Kidney tubule cell (primary cell): ENCODE data around the gene CD47.

Source experiments
- DNase-seq: peaks from one replicate; pipeline ENCODE4 v3.0.0-alpha.2; 2018; ENCODE audit warnings: low spot score

The CD47 gene

DNA sequence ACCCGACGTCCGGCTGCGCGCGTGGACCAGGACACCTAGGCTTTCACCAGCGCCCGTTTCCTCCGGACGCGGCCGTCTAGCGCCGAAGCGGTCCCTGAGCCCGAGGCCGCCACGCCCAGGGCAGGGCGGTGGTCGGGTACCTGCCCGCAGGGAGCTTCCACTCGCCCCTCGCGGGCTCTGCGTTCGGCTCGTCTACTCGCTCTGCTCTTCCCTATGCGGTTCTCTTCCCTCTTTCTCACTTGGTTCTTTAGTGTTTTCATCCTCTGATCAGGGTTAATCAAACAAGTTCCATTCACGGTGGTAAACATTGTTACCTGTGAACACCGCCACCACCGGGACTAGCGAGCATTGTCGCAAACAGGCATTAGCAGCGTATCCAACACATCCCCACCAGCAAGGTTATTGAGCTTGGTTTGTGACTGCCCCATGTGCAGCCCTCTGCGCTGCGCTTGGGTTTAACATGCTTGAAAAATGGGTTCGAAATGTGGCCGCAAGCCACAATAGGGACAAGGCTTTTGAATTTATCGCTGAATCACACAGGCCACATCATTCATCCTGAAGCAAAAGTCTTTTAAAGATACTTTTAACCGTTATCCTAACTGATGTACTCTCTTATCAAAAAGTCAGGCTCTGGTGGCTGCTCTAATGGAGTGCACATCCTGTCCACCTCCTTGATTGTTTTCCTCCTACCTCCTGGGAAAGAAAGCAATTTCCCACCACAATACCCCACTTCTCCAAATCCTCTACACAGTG lies 843 bp upstream of the CD47 start:
- peak; percentile 33 for DNase-seq

DNA sequence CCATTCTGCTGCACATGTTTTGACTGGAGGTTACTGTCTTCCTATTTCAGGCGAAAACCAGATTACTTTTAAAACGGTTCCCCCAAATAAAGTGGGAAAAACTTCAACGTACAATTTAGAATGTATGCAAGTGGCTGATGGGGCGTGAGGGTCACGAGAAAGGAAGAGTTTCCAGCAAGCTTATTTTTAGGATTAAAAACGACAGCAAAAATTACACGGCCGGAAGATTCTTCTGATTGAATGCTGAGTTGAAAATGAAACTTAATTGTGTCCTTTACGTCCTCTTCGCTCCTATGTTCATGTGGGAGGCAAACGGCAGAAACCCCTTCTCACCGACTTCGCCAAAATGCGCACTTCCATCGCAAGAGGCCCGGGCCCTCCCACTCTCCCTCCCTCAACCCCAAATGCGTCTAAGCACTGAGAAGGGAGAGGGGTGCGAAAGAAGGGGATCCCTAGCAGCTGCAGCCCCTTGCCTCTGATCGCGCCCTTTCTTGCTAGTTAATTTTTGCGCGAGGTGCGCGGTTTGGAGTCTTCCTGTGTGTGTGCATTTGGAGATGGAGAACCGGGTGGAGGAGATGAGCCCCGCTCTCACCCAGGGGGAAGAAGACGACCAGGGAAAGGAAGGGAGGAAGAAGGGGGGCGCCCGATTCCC lies 656 bp downstream of the CD47 start:
- no peak for DNase-seq

DNA sequence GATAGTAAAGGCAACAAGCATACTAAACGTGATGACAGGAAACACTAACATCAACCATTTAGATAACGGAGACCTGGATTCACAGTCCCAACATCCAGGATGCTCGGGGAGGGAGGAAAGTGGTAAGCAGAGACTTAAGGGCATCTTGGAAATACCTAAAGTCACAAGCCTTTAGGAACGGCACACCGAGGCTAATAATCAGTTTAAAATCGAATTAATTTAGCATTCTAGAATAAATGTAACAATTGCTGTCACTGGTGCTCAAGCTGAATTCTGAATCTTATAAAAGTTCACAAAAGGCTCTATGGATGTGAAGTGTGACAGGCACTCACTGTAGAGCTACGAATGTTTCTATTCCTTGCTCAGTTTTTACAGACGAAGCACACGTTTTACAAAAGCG lies 1.3 kb downstream of the CD47 start:
- peak; percentile 6 for DNase-seq

DNA sequence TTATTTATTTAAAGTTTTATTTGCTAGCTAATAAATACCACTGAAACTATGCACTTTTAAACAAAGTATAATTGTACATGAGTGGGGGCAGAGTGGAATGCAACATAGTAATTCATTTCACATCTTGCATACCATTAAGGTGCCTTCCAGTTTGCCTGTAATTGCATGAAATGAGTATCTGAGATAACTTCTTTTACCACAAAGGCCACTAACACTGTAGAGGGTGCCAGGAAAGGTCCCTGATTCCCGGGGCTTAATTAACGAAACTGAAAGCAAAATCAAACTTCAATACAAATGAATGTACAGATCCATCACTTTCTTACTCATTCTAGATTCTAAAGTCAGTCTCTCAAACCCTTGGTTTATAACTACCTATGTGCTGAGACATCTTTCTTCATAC lies 2.1 kb downstream of the CD47 start:
- DNase-seq: peak; percentile 47

DNA sequence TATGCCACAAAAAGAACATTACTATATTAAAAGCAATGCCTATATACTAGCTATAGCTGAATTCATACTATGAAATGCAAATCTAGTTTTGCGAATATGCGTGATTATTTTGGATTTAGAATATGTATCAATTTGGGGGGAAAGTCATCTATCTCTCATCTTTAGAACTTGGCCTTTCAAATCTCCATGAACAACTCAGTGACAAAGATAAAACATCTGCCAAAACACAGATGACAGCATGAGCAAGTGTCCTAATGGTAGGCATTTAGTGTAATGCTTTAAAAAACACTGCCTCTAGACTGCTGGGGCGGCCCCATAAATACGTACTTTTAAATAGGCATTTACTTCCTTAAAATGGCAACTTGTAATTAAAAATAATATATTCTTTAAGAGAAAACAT lies 2.7 kb downstream of the CD47 start:
- DNase-seq: no peak

DNA sequence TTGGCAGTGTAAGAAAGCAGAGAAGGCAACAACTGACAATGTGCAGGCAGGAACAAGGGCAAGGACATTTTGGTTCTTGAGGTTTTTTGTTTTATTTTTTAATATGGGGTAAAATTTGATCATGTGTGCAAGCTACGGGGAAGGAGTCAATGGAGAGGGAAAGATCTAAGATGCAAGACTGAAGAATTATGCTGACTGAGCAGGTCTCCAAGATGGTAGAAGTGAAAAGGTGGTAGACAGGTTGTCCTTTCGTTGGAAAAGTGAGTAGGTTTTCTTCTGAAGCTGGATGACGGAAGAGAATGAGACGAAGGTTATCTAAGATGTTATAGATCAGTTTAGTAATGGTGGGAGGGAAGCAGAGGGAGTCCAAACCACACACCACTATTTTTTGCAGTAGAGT lies 4.2 kb downstream of the CD47 start:
- no peak for DNase-seq

DNA sequence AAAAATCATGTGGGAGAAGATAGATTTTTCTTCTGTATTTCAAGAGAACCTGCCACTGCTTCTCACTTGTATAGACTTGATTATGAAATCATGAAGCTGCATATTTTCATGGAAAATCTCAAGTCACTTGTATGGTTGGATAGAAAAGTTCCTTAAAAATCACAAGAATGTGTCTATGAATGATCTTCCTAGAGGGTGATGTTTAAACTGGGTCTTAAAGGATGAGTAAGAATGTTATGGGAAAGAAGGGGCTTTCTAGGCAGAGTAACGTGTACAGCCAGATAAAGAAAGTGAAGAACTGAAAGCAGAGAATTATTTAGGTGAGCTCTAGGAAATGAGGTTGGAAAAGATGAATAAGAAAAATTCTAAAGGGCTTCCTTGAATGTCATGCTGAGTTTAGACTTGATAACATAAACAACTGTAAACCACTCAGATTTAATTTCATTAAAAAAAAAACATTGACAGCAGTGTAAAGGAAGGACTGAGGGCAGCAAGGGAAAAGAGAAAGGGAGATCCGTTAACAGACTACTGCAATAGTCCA lies 5.0 kb downstream of the CD47 start:
- DNase-seq: no peak

DNA sequence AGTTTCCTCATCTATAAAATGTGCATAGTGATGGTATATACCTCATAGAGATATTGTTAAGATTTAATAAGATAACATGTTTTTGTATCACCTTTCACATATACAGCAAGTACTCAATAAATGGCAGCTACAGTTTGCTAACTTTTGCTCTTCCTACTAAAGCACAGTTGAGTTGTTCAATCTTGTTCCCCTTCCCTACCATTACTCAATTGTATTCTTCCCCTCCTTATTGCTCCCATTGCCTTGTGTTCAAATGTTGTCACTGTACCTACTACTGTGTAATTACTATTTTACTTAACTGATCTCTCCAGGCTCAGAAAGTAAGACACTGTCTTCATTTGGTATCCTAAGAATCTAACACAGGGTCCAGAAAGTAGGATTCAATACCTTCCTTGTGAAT lies 5.5 kb downstream of the CD47 start:
- no peak for DNase-seq

DNA sequence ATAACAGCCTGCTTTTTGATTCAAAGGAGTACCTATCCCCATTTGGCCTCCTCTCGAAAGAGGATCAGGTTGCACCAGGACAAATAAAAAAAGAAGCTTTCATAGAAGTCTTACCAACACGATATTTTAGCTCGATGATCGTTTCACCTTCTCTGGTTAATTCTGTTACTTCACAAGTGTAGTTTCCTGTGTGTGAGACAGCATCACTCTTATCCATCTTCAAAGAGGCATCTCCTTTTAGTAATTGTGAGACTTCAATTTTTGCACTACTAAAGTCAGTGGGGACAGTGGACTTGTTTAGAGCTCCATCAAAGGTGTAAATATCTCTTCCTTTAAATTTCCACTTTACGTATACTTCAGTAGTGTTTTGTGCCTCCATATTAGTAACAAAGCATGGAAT lies 11.0 kb downstream of the CD47 start:
- no peak for DNase-seq

DNA sequence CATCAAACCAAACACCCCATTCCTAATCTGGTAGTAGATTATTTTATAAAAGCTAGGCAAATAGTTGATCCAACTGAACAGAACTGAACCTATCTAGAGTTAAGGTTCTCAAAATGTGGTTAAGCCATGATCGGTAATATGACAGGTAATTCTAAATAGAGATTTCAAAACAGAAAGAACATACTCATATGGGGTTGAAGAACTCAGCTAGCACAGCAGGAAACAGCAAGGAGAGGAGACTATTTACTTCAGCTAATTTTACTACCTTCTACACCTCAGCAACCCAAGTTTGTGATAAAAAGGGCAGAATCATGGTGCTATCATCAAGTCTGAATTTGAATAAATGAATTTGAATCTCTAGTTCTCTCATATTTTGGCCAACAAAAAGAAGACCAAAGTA lies 11.8 kb downstream of the CD47 start:
- DNase-seq: no peak

DNA sequence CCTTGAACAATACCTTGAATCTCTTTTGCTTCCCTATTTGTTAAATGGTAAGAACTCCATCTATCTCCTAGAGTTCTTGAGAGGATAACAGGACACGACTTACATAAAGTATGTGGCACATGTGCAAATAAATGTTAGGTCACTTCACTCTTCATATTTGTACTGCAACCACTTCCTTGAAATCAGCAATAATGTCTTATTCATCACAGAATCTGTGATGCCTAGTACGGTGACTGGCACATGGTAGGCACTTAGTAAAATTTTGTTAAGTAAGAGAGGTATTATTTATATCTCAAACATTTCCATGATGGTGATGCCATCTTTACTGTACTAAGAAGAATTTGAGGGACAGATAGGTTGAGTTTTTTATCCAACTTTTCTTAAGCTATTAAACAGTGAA lies 14.3 kb downstream of the CD47 start:
- peak; percentile 19 for DNase-seq

DNA sequence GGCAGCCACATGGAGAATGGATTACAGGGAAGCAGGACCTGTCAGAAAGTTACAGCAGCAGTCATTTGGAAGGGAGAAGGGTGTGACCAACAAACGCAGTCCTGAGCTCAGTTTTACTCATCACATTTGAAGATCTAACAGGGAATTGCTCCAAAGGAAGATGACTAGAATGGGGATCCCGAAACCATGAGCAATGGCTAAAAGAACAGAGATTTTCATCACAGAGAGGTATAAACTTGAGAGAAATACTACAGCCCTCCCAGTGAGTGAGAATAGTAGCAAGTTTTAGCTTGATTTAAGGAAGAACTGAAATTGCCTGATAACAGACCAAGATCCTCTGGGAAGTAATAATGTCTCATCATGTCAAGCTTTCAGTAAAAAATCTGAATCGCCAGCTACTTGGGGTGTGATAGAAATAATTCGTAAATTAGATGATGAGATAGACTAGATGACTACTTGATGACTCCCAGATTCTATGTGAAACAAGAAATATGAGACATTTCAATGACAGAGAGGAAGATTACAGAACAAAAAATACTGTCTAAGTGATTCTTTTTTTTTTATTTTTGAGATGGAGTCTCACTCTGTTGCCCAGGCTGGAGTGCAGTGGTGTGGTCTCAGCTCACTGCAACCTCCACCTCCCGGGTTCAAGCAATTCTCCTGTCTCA lies 16.9 kb downstream of the CD47 start:
- no peak for DNase-seq

DNA sequence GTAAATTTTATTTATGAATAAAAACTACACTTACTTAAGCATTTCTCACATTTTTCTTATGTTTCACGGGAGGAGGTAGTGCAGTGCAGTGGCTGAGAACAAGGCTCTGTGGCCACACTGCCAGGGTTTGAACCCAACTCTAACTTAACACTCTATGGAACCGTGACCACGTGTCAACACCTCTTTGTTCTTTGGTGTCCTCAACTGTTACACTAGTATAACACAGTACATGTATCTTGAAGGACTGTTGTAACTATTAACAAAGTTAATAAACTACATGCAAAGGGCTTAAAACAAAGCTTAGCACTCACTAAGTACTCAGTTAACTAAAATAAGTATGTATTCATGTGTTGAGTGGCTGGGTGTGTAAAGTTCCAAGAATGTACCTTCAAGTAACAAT lies 19.5 kb downstream of the CD47 start:
- DNase-seq: no peak

DNA sequence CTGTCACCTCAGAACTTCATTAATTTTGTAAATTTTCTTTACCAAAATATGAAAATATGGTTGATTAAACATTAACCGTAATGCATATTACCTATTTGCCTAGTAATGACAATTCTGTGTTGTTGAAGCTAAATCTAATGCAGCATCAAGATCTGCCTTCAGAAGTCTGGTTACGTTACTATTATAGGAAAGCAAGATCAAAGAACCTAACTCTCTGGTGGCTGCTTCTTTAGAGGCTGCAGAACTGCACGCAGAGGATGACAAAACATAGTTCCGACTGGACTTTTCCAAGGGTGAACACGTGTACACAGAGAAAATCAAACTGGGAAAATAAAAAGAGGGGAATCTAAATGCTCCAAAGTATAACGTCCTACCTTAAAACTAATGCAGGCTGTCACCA lies 20.5 kb downstream of the CD47 start:
- DNase-seq: no peak

DNA sequence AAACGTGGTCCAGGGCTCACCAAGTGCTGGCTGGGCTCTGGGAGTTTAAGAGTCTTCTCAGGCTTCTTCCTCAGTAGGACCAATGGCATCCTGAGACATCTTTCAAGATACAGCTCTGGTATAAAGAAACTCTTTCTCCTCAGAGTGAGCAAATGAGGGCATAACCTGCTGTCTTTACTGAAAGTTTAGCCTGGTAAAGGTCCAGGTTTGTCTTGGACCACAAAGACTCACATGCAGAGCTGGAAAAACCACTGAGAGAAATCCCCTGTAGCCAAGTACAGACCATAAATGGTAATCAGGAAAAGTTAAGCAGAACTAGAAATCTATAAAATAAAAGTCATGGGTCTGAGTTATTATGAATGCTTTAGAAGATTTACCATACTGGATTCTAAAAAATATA lies 23.1 kb downstream of the CD47 start:
- DNase-seq: no peak

DNA sequence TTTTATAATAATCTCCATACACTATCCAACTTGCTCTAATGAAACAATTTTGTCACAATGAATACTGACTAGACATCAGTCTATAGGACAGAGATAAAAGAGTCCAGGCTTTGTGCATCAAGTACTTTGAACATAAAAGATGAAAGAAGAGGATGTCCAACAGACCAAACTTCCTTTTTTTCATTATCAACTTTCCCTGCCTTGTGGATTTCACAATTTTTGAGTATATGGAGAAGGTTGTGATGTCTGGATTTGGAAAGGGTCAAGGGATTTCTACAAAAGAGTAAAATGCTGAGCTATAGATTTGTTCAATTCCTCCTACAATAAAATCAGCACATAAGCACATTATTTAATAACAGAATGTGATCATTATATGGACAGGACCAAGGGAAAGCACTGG lies 25.7 kb downstream of the CD47 start:
- no peak for DNase-seq

DNA sequence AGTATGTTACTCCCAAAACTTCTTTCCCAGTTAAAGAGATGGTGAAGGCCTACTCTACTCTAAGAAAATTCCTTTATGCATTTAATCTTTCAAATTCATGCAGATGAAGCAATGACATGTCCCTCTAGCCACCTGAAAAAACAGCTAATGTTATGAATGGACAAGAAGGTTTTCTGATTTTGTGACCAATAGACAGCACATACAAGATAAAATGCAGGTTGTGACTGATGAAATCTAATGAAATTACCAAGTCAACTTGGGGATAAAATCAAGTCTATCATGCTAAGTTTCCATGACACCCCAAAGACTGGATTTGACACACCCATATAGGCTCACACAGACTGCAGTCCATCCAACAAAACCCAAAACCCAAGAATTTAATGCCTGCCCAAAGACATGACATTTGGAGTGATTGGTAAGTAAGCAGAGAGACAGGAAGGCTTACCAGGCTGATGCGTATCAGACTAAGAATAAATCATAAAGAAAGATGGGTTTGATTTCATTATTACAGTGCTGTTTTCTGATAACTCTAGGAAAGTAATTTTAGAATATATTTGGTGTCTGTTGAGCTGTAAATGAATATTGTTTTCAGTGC lies 26.4 kb downstream of the CD47 start:
- DNase-seq: no peak

DNA sequence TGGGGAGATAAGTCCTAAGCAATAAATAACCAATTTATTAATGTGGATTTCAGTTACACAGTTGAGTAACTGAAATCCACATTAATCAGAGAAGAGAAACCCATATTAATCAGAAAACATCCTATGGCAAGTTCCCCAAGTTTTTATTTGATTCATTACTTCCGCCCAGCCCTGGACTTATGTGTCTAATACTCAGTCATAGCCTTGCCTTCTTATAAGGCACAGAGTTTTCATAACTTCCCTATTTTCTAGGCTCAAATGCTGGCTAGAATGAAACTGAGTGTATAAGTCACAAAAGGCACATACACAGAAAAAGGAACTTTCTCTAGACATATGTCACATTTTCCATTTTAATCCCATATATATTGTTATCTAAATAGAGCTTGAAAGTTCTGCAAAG lies 28.8 kb downstream of the CD47 start:
- DNase-seq: no peak

DNA sequence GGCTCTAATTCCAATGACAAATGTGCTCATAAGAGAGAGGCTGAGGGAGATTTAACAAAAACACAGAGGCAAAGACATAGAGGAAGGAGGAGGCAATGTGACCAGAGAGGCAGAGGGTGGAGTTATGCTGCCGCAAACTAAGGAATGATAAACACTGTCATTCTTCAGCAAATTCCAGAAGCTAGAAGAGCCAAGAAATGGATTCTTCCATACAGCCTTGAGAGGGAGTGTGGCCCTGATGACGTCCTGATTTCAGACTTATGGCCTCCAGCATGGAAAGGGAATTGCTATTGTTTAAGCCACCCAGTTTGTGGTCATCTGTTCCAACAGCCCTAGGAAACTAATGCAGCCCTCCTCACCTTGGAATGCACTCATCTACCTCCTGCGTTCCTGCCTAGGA lies 30.5 kb downstream of the CD47 start:
- no peak for DNase-seq

DNA sequence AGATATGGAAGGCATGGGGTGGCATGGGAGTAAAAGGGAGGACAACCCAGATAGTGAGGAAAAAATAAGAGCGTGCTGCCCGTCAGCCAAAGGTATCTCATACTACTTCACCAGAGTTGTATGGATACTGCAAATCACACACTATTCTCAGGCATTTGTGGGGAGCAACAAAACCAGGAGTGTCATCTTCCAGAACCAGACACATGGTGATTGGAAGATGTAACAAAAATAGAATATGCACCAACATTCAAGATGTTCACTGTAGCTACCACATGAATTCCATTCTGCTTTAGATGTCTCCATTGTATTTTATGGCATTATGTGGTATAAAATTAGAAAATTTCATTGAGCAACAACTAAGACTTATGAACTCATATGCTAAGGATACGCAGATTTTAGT lies 34.9 kb downstream of the CD47 start:
- DNase-seq: no peak

DNA sequence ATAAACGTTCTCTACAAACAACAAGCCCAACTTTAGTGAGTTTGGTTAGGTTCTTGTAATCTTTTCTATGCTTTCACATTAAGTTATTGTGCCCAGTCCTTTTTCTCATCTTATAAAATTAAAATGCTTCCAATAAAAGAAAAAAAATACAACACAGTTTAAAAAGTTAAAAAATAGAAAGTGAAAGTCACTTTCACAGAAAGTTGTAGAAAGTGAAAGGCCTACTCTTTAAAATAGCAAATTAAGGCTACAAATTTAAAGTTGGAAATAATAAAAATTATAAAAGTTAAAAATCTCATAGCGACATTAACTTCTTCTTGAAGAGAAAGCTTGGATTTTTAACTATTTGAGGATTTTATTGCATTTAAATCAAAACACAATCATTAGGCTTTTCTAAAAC lies 35.9 kb downstream of the CD47 start:
- no peak for DNase-seq

DNA sequence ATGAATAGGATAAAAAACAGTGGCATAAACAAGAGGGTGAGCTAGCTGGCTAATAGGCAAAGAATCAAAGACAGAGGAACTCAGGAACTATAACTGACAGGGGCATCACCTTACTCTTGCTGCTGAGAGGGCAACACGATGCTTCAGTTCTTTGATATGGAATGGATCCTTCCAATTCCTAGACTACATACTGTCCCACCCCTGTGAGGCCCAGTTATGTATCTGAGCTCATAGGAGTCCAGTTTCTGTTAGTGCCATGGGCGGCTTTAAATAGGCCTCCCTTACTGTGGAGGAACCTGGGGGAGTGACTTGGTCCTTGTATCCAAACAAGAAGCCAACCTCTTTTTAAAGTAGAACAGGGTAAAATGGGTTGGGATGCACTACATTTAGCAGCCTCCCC lies 37.3 kb downstream of the CD47 start:
- DNase-seq: no peak

DNA sequence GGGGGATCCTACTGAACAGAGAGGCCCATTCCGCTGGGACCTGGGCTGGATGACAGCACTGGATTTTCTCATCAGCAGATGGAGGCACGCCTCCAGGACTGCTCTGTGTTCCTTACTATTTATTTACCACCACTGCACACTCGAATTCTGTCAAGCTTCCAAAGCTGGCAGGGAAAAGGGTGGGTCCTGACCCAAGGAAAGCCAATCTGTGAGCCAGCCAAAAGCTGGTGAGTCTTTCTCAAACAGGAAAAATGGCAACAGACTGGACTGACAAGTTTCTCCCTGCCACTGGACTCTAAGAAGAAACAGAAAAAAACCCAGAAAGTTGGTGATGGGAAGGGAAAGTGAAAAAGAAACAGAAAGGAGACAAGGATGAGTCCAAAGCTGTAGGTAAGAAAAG lies 37.8 kb downstream of the CD47 start:
- DNase-seq: no peak
